H1 (cell line): ENCODE data around the gene SMAGP. TPM values are rescaled to one million over a fixed set of nuclear protein-coding genes. Genes with fewer than 3 reads are reported as not detected.

Experiments
- CBX5 ChIP-seq: fragments of 300-800, 300-1000 bp; sonication (generic); IDR thresholded peaks from 2 replicates; pipeline ENCODE4 v1.7.1; 2016; ENCODE audit warnings: antibody characterized with exemption, low read length, low read depth
- HDAC2 ChIP-seq, 2 experiments: fragments of 300-600 bp in 1 of 2; sonication (generic) in 1 of 2; IDR thresholded peaks; 2 replicates each; pipeline ENCODE4 v1.6.1; 2011 to 2012; ENCODE audit warnings: low read depth in 2 of 2, low read length in 2 of 2, mild to moderate bottlenecking in 2 of 2, moderate library complexity in 2 of 2, borderline replicate concordance in 1 of 2, inconsistent platforms in 1 of 2
- SP4 ChIP-seq: IDR thresholded peaks from 2 replicates; pipeline ENCODE4 v1.6.1; 2012; ENCODE audit warnings: low read length, inconsistent platforms
- SUZ12 ChIP-seq: fragments of 200-600 bp; sonication (generic); IDR thresholded peaks from 2 replicates; pipeline ENCODE4 v1.6.1; 2012; ENCODE audit warnings: mild to moderate bottlenecking, inconsistent platforms, low read length, moderate library complexity, mixed read lengths
- TAF7 ChIP-seq: optimal IDR thresholded peaks from 2 replicates; pipeline ENCODE3; 2011; ENCODE audit warnings: low read depth, mild to moderate bottlenecking, inconsistent platforms, low read length, moderate library complexity, borderline replicate concordance
- polyA plus RNA-seq, 7 experiments: library from polyadenylated mRNA; depleted of rRNA in 3 of 7; stranded (reverse) in 5 of 7; unstranded in 2 of 7; fragments of >200 nt in 5 of 7; fragments of 200-250 nt in 2 of 7; gene quantifications; 1 replicate in 5 of 7; 2 replicates in 1 of 7; 4 replicates in 1 of 7; pipeline versions ENCODE4 v1.2.1 to v1.2.3, GENCODE V29; 2011 to 2013; ENCODE audit warnings: missing spikeins in 2 of 7, mixed read lengths in 2 of 7
- total RNA-seq: library from RNA; stranded (reverse); fragmentation: NEBNext Ultra II Directional; extraction: Animal tissue kit (Norgen Biotek cat#: 25700); gene quantifications from 2 replicates; pipeline ENCODE4 v1.2.1, GENCODE V29; 2021
- TF ChIP-seq, protein P1 (sequence below): IDR thresholded peaks from 2 replicates; pipeline ENCODE4 v1.6.1; 2012; ENCODE audit warnings: low read length, inconsistent platforms
- TF ChIP-seq, protein P2 (sequence below): IDR thresholded peaks from 2 replicates; pipeline ENCODE4 v1.6.1; 2012; ENCODE audit warnings: inconsistent platforms

Gene SMAGP
- total and polyA plus RNA-seq, 2 of the 8 experiments (the other 6 are each of a cell fraction or from before 2014, with no cell fraction given) = 9.4 to 12.7 TPM

DNA sequence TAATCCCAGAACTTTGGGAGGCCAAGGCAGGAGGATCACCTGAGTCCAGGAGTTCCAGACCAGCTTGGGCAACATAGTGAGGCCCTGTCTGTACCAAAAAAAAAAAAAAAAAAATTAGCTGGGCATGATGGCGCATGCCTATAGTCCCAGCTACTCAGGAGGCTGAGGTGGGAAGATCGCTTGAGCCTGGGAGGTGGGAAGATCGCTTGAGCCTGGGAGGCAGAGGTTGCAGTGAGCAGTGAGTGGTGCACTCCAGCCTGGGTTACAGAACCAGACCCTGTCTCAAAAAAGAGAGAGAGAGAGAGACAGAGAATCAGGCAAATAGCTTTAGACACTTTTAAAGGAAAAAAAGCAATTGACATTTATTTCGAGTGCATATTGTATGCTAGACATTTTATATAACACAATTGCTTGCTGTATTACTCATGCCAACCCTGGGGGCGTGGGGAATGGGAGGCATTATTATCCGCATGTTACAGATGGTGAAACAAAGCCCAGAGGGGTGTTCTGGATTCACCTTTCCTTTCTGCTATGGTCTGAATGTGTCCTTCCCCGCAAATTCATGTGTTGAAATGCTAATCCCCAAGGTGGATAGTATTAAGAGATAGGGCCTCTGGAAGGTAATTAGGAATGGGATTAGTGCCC lies 62.1 kb downstream of the SMAGP start (continued):
- TF ChIP-seq, protein P1, sequence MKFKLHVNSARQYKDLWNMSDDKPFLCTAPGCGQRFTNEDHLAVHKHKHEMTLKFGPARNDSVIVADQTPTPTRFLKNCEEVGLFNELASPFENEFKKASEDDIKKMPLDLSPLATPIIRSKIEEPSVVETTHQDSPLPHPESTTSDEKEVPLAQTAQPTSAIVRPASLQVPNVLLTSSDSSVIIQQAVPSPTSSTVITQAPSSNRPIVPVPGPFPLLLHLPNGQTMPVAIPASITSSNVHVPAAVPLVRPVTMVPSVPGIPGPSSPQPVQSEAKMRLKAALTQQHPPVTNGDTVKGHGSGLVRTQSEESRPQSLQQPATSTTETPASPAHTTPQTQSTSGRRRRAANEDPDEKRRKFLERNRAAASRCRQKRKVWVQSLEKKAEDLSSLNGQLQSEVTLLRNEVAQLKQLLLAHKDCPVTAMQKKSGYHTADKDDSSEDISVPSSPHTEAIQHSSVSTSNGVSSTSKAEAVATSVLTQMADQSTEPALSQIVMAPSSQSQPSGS = no peak
- TF ChIP-seq, protein P2, sequence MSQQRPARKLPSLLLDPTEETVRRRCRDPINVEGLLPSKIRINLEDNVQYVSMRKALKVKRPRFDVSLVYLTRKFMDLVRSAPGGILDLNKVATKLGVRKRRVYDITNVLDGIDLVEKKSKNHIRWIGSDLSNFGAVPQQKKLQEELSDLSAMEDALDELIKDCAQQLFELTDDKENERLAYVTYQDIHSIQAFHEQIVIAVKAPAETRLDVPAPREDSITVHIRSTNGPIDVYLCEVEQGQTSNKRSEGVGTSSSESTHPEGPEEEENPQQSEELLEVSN = no peak
- TF ChIP-seq TAF7 = no peak
- TF ChIP-seq SUZ12 = no peak
- TF ChIP-seq HDAC2 (IDR thresholded peaks at IDR 0.05; ENCODE audit: borderline replicate concordance in 1 of 2, low read depth in 2 of 2, low read length in 2 of 2) = no peak
- TF ChIP-seq CBX5 = no peak
- no peak for TF ChIP-seq SP4
